ENCODE results near the gene RBM3.

DNA sequence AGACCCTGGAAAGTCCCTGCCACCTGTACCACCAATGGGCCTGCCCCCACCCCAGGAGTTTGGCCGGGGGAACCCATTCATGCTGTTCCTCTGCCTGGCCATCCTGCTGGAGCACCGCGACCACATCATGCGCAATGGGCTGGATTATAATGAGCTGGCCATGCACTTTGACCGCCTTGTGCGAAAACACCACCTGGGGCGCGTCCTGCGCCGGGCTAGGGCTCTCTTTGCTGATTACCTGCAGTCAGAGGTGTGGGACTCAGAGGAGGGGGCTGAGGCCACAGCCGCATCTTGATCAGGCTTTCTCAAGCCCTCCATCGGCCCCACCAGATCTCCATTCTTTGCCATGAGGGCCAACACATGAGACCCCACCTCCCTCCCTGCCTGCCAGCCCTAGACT, 13.6 kb upstream of the RBM3 start:
- TF ChIP-seq, protein P1, sequence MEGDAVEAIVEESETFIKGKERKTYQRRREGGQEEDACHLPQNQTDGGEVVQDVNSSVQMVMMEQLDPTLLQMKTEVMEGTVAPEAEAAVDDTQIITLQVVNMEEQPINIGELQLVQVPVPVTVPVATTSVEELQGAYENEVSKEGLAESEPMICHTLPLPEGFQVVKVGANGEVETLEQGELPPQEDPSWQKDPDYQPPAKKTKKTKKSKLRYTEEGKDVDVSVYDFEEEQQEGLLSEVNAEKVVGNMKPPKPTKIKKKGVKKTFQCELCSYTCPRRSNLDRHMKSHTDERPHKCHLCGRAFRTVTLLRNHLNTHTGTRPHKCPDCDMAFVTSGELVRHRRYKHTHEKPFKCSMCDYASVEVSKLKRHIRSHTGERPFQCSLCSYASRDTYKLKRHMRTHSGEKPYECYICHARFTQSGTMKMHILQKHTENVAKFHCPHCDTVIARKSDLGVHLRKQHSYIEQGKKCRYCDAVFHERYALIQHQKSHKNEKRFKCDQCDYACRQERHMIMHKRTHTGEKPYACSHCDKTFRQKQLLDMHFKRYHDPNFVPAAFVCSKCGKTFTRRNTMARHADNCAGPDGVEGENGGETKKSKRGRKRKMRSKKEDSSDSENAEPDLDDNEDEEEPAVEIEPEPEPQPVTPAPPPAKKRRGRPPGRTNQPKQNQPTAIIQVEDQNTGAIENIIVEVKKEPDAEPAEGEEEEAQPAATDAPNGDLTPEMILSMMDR (IDR thresholded peaks at IDR 0.05; ENCODE audit: borderline replicate concordance, extremely low read depth, low read length, poor library complexity, severe bottlenecking) = no peak
- TF ChIP-seq EZH2 (IDR thresholded peaks at IDR 0.05; ENCODE audit: borderline replicate concordance, low read depth, low read length, severe bottlenecking) = no peak

Measured in DND-41 (cell line).